HG03108 (cell line): ENCODE results near the gene SLK.

ENCODE experiments used
- ATAC-seq: cut with Tn5 transposase; IDR thresholded peaks from one replicate; pipeline ENCODE4 v1.9.1; 2021; ENCODE audit warnings: moderate library complexity; ENCODE audit not compliant: unreplicated experiment

Gene SLK

GRCh38 chr10:104045151-104046089, 78.5 kb downstream of the SLK start:
- no peak for ATAC-seq

- no peak for ATAC-seq
These were observed 79.7 kb downstream of the SLK start for GRCh38 chr10:104046651-104047050.

GRCh38 chr10:104049504-104050250, 82.7 kb downstream of the SLK start:
- no peak for ATAC-seq

- no peak for ATAC-seq
These were observed 85.5 kb downstream of the SLK start for GRCh38 chr10:104052431-104052830.

DNA sequence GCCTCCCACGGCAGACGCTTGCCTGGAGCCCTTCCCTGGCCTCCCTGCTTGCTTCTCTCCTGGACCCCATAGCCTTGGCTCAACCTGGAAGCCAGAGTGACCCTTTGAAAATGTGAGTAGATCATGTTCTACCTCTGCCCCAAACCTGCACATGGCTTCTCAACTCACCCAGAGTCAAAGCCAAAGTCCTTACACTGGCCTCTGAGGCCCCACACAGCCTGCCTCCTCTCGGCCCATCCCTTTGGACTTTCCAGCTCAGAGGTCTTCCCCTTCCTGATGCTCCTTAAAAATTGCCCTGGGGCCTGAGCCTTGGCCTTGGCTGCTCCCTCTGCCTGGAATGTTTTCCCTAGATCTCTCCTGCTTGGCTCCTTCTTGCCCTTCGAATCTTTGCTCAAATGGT, 86.3 kb downstream of the SLK start:
- ATAC-seq = no peak

- no peak for ATAC-seq
These were observed 87.5 kb downstream of the SLK start for GRCh38 chr10:104054430-104054829.

DNA sequence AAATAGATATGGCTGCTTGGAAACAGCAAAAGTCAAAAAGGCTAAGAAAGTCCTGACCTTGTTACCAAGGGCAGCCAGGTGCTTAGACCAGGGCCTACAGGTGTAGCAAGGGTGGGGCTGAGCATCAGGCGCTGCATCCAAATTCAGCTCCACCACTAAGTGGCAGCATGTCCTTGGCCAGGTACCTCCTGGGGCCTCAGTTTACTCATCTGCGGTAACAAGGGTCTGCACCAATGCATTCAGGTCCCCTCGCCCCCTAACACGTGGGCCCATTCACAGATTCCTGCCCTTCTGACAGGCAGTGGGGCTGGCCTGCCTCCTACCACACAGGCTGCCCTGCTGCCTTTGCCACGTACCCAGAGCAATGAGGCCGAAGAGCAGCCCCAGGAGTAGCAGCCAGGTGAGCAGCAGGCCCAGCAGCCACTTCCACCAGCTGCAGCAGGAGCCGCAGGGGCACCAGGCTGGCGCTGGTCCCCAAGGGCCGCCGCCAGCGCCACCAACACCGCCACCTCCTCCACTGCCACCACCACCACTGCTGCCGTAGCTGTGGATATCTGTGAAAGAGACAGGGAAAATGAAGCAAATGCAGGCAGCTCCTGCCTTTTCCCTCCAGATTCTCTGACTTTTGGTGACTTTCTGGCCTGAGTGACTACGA, 89.8 kb downstream of the SLK start:
- no peak for ATAC-seq

DNA sequence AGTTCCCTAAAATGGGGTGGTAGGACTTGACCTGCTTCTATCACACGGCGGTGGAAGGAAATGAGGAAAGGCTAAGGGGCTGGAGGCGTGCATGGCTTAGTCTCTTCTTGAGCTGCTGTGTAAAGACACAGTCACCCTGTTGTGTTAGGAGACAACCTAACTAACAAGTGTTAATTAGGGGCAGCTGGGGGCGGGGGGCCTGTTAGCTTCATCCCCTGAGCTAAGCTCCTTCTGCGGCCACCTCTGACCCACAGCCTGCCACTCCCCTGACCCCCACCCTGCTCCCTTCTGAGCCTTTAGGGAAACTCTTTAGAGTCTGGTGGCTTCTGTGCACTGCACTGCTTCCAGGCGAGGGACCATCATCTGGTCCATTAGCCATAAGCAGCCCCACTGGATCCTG, 90.8 kb downstream of the SLK start:
- ATAC-seq = no peak

DNA sequence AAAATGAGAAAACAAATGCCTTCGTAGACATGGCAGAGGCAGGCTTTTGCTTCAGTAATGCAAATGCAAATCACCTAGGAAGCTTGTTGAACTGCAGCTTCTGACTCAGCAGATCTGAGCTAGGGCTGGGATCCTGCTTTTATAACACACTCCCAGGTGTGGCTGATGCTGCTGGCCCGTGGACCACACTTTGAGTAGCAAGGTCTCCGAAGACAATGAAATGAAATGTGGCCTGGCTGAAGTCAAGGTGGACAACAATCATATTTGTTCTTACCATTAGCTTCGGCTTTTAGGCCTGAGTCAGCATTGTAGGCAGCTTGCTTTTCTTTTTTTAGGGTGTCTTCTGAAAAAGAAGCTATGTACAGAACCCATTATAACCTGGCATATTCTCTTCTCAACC, 92.4 kb downstream of the SLK start:
- no peak for ATAC-seq

DNA sequence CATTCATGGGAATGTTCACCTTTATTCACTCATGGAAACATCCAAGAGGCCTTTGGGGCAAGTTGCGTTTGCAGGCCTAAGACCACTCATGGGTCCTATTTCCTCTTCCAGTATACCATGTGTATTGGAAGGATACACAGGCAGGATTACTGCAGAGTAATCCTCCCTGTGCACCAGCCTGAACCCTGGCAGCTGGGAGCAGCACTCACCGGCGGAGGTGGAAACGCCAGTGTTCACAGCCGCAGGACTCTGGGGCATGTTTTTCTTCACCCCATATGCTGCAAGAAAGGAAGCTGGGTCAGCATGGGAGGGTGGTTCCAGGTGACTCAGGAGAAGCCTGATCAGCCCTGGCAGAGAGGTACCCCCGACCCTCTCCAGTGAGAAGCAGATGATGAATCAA, 94.3 kb downstream of the SLK start:
- ATAC-seq = no peak

- ATAC-seq = no peak
These were observed 98.8 kb downstream of the SLK start for GRCh38 chr10:104065748-104066147.

DNA sequence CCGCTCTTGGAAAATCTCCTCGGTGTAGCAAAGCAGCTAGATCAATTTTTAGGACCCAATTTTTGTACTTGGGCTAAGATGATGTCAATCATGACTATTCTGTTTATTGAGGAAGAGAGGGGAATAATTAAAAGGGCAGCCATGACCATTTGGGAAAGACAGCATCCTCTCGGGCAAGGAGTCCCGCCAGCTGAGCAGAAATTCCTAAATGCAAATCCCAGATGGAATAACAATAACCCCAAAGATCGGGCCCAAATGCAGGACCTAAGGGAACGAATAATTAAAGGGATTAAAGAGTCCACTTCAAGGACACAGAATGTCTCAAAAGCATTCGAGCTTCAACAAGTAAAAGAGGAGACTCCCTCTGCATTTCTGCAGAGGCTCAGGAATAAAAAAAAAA, 100.0 kb downstream of the SLK start:
- ATAC-seq = no peak

- no peak for ATAC-seq
These were observed 100.6 kb downstream of the SLK start for GRCh38 chr10:104067525-104067924.

- ATAC-seq = no peak
These were observed 102.7 kb downstream of the SLK start for GRCh38 chr10:104069613-104070012.

DNA sequence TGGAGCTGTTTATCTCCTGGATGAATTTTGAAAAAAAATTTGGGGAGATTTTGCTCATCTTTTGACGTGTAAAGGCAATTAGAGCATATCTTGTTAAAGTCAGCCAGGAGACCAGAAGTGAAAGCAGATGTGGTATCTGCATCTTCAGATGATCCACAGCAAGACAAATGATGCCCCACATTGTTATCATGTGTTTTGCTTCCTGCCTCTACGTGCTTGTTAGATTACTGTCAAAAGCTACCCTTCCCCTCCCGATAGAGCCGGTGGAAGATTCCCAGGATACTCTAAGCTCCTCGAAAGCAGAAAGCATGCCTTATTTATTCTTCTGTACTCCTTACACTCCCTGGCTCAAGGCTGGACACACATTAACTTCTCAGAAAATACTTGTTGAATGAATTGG, 105.8 kb downstream of the SLK start:
- no peak for ATAC-seq

DNA sequence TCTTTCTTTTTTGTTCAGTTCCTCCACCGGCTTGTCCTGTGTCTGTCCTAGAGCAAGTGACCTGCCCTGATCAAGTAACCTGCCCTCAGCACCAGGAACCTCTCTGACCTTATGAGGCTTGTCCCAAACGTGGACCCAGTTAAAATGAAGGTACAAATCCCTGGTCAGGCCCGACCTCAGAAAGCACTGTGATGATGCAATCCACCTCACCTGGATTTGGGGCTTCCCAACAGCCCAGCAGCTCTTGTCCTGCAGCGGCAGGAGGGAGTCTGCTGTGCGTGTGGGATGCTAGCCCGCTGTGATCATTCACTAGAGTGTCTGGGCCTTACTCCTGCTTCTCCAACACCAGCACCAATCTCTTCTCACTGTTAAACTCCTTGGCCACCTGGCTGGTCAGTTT, 107.6 kb downstream of the SLK start:
- no peak for ATAC-seq

GRCh38 chr10:104076743-104077160, 109.8 kb downstream of the SLK start:
- no peak for ATAC-seq

DNA sequence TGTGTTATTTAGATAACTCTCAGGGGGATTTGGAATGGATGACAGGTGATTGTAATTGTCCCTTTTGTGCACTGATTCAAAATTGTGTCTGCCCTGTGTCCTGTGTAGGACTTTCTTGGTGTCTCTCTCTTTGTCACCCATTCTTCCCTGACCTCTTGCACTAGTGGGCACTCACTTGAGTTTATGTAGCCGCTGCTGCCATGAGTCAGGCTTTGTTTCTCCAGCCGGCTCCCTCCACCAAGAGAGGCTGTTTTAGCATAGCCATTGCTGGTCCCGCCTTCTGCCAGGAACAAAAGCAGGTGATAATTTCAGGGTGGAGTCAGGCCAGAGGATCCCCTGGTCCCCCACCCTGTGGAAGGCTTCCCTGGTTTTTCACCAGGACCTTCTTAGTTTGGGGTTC, 110.3 kb downstream of the SLK start:
- ATAC-seq = no peak

DNA sequence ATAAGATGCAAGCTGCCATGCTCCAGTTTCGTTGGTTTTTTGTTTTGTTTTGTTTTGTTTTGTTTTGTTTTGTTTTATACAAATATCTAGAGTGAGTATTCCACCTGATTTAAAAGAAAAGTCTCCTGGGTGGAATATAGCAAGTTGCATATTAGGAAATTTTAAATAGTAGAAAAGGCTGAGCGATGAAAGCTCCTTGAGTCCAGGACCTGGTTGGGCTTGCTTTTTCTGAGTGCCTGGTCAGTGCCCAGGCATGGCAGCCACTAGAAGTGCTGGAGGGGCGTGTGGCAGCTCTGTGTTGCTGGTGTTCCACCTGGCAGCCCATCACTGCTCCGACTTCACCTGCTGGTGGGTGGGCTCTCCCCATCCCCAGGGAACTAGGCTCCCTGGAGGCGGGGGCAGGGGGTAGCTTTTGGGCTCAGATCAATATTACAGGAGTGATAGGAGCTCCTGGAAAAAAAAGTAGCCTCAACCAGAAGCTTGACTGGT, 110.8 kb downstream of the SLK start:
- ATAC-seq = no peak
